Vagina (tissue), 2 donors: ENCODE data around the gene NHSL2. TPM values are rescaled to one million over a fixed set of nuclear protein-coding genes. Genes with fewer than 3 reads are reported as not detected.

Source experiments
- DNase-seq, 2 donors: peaks; one replicate each; pipeline ENCODE4 v3.0.0-alpha.2; 2017; ENCODE audit errors: extremely low spot score in 2 of 2
- H3K27ac ChIP-seq: fragments of 200-600 bp; sonication (generic); one replicate; pipeline ENCODE4 v1.5.1; 2019
- H3K27me3 ChIP-seq: fragments of 200-600 bp; sonication (generic); one replicate; pipeline ENCODE4 v1.5.1; 2019
- H3K36me3 ChIP-seq, 2 donors: fragments of 200-600 bp; sonication (generic); one replicate each; pipeline ENCODE4 v1.5.1; 2017 to 2019
- H3K4me1 ChIP-seq: fragments of 200-600 bp; sonication (generic); one replicate; pipeline ENCODE4 v1.5.1; 2019
- H3K4me3 ChIP-seq, 2 donors: fragments of 200-600 bp; sonication (generic); 1 replicate in 1 of 2; 2 replicates in 1 of 2; pipeline ENCODE4 v1.5.1; 2016 to 2019
- H3K9me3 ChIP-seq: fragments of 200-600 bp; sonication (generic); one replicate; pipeline ENCODE4 v1.5.1; 2019
- POLR2A ChIP-seq, 2 donors: fragments of 450-650 bp; IDR thresholded peaks; one replicate each; pipeline ENCODE4 v1.6.1; 2017; ENCODE audit warnings: antibody characterized with exemption in 2 of 2, mild to moderate bottlenecking in 2 of 2, moderate library complexity in 2 of 2
- POLR2AphosphoS5 ChIP-seq, 2 donors: sonication (generic); formaldehyde crosslinking; IDR thresholded peaks; one replicate each; pipeline ENCODE4 v1.9.0; 2017; ENCODE audit warnings: antibody characterized with exemption in 2 of 2, mild to moderate bottlenecking in 2 of 2, low read depth in 1 of 2; ENCODE audit not compliant: insufficient read depth in 1 of 2
- intact Hi-C: fragments of 100-400 bp; cut with DNase I; formaldehyde crosslinking; loops from one replicate; pipeline ENCODE4 v1.15.1; 2023
- total RNA-seq: library from RNA; depleted of rRNA; stranded (reverse); fragments of >200 nt; gene quantifications from one replicate; pipeline ENCODE4 v1.2.3, GENCODE V29; 2016
- TF ChIP-seq, protein P1 (sequence below), 3 experiments: fragments of 450-650 bp in 2 of 3; fragments of 200-600 bp in 1 of 3; sonication (generic) in 1 of 3; IDR thresholded peaks; one replicate each; pipeline ENCODE4 v1.5.1; 2017 to 2019; ENCODE audit warnings: antibody characterized with exemption in 3 of 3, mild to moderate bottlenecking in 2 of 3, moderate library complexity in 2 of 3

NHSL2 gene
- total RNA-seq, 1 donor from 2014 or later = 12.3 TPM

DNA sequence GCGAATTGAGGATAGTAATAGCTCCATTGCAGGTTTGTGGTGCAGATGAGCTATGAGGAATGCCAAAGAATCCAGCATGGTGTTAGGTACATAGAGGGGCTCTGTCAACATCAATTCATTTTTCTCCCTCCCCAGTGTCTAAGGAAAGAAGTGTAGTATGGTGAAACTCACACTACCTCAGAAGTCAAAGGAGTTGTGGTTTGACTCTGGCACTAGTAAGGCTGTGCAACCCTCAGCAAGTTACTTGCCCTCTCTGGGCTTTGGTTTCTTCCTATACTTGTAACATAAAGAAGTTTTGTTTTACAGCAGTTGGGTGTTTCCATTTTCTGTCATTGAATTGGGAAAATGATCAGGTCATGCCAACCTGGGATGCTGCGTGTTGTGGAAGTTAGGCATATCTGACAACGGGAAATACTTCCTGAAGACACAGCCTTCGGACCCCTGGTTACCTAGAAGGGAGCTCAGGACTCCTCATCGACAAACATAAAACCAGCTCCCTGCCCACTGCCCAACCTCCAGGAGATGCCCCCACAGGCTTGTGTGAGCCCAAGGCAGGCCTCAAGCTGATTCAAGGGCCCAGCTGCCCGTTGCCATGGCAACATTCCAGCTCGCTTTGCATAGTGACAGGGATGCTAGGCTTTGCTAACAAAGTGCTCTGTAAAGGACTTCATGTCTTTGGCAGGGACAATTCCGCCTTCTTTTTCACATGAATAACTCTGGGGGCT is 149.7 kb downstream of the NHSL2 start:
- TF ChIP-seq, protein P1, sequence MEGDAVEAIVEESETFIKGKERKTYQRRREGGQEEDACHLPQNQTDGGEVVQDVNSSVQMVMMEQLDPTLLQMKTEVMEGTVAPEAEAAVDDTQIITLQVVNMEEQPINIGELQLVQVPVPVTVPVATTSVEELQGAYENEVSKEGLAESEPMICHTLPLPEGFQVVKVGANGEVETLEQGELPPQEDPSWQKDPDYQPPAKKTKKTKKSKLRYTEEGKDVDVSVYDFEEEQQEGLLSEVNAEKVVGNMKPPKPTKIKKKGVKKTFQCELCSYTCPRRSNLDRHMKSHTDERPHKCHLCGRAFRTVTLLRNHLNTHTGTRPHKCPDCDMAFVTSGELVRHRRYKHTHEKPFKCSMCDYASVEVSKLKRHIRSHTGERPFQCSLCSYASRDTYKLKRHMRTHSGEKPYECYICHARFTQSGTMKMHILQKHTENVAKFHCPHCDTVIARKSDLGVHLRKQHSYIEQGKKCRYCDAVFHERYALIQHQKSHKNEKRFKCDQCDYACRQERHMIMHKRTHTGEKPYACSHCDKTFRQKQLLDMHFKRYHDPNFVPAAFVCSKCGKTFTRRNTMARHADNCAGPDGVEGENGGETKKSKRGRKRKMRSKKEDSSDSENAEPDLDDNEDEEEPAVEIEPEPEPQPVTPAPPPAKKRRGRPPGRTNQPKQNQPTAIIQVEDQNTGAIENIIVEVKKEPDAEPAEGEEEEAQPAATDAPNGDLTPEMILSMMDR (IDR thresholded peaks at IDR 0.05) = no peak
- TF ChIP-seq POLR2A (IDR thresholded peaks at IDR 0.05) = no peak
- no peak for TF ChIP-seq POLR2AphosphoS5 (IDR thresholded peaks at IDR 0.05; ENCODE audit: insufficient read depth in 1 of 2, low read depth in 1 of 2)
- H3K36me3 ChIP-seq = no peaks in the 10 kb centered on the region
- no peak for DNase-seq
- intact Hi-C loops = no loop called here
- no peak overlapping the region for H3K4me3 ChIP-seq
- H3K27ac ChIP-seq = no peak overlapping the region
- H3K4me1 ChIP-seq = no peaks in the 10 kb centered on the region
- no peaks in the 10 kb centered on the region for H3K27me3 ChIP-seq
- H3K9me3 ChIP-seq = no peaks in the 10 kb centered on the region

DNA sequence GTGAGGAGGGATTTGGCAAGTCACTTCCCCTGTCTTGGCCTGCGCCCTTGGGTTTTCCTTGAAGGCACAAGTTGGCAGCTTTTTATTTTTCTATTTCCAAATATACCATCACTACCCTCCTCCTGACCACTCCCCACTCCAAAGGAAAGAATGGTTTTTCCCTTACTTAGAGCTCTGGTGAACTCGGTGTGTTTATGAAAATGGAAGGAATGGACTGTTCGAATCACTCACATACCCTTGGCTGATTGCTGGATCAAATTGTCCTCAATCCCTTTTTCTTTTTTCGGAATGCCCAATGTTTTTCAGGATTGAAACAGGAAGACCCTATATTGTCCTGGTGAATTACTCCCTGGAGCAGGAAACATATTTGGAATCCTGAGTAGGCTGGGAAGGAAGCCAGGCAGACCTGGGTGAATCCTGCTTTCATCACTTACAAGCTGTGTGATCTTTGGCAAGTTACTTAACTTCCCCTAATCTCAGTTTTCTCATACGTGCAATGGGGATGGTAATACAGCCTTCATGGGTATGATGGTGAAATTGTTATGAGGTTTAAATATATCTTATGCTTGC is 150.4 kb downstream of the NHSL2 start:
- no peak overlapping the region for H3K27ac ChIP-seq
- H3K36me3 ChIP-seq = no peaks in the 10 kb centered on the region
- DNase-seq = no peak
- TF ChIP-seq POLR2A (IDR thresholded peaks at IDR 0.05) (no peak), POLR2AphosphoS5 (IDR thresholded peaks at IDR 0.05; ENCODE audit: insufficient read depth in 1 of 2, low read depth in 1 of 2) (no peak)
- TF ChIP-seq, protein P1 (IDR thresholded peaks at IDR 0.05) = no peak
- no peak overlapping the region for H3K4me3 ChIP-seq
- no peaks in the 10 kb centered on the region for H3K4me1 ChIP-seq
- intact Hi-C loops = no loop called here
- H3K9me3 ChIP-seq = no peaks in the 10 kb centered on the region
- H3K27me3 ChIP-seq = no peaks in the 10 kb centered on the region

DNA sequence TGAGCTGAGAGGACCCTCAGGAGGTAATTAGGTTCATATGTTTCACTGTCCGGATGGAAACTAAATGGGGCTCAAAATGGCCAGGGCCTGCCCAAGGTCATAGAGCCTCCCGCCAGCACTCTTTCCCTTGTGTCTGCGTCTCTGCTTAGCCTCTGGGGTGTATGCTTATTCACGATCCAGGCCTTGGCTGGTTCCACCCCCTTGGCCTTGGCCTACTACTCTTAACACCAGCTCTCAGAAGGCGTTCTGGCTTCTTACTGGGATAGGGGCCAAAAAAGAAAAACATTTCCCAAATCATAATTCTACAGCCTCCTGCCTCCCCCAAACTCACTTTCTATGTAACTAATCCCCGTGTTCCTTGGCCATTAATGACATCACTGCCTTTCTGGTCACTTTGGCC is 152.3 kb downstream of the NHSL2 start:
- Histone ChIP-seq H3K27ac (no peak overlapping the region), H3K27me3 (no peaks in the 10 kb centered on the region), H3K9me3 (no peaks in the 10 kb centered on the region), H3K4me3 (no peak overlapping the region), H3K4me1 (no peaks in the 10 kb centered on the region), H3K36me3 (no peaks in the 10 kb centered on the region)
- TF ChIP-seq, protein P1 (IDR thresholded peaks at IDR 0.05) = no peak
- TF ChIP-seq POLR2A (IDR thresholded peaks at IDR 0.05) = no peak
- TF ChIP-seq POLR2AphosphoS5 (IDR thresholded peaks at IDR 0.05; ENCODE audit: insufficient read depth in 1 of 2, low read depth in 1 of 2) = no peak
- DNase-seq = no peak
- intact Hi-C loops = no loop called here

DNA sequence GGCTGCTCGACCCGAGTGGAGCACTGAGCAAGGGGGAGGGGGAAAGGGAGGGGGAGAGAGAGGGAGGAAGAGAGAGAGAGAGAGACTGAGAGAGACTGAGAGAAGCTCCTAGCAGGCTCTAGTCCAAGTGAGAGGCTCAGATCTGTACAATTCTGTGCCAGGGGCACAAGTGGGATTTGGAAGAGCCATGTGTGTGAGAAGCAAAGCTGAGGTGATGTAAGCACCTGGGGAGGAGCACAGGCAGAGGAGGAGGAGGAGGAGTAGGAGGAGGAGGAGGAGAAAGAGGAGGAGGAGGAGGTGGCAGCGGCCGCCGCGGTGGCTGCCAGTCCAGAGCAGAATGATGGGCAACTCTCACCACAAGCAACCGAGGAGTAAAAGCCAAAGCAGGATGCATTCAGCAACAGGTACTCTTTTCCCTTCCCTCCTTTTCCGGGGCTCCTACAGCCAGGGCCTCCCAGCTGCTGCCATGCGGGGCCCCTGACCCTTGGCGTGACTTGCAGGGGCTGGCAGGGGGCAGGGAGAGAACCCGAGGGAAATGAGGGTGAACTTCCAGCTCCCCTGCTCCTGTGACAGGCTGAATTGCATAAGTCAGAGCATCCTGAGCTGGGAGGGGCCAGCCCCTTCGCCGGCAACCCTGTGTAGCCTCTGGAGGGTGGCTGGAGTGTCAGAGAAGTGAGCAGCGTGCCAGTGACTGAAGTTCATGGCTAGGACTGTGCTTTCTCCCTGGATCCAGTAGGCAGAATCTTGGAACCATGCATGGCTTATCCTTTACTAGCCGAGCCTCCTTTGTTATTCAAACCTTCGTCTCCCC is 158.9 kb downstream of the NHSL2 start:
- Histone ChIP-seq H3K27ac (no peak overlapping the region), H3K4me3 (no peak overlapping the region), H3K9me3 (no peaks in the 10 kb centered on the region), H3K36me3 (no peaks in the 10 kb centered on the region), H3K4me1 (peaks cover 9% of the 10 kb centered on the region), H3K27me3 (no peaks in the 10 kb centered on the region)
- no peak for DNase-seq
- intact Hi-C loops = no loop called here
- TF ChIP-seq, protein P1 (IDR thresholded peaks at IDR 0.05) = no peak
- TF ChIP-seq POLR2AphosphoS5 (IDR thresholded peaks at IDR 0.05; ENCODE audit: insufficient read depth in 1 of 2, low read depth in 1 of 2) (no peak), POLR2A (IDR thresholded peaks at IDR 0.05) (no peak)
